IPS DF 6.9 (cell line): Measurements from ENCODE around the gene DYNLRB2.

Source experiments
- DNase-seq: peaks from one replicate; pipeline ENCODE4 v3.0.0-alpha.2; 2013; ENCODE audit warnings: low read depth, low spot score
- H3K27ac ChIP-seq: one replicate; pipeline ENCODE4 v1.5.1; 2013; ENCODE audit warnings: low read length, control low read depth
- H3K27me3 ChIP-seq: 2 replicates; pipeline ENCODE4 v1.6.1; 2013; ENCODE audit warnings: mild to moderate bottlenecking, low read length; ENCODE audit not compliant: control insufficient read depth, insufficient read depth
- H3K36me3 ChIP-seq: 2 replicates; pipeline ENCODE4 v1.6.1; 2013; ENCODE audit warnings: low read length; ENCODE audit not compliant: control insufficient read depth, insufficient read depth
- H3K4me1 ChIP-seq: 2 replicates; pipeline ENCODE4 v1.6.1; 2013; ENCODE audit warnings: low read length; ENCODE audit not compliant: control insufficient read depth, insufficient read depth
- H3K4me3 ChIP-seq: 2 replicates; pipeline ENCODE4 v1.5.1; 2013; ENCODE audit warnings: mild to moderate bottlenecking, low read length
- H3K9me3 ChIP-seq: 2 replicates; pipeline ENCODE4 v1.6.1; 2013; ENCODE audit warnings: low read length, inconsistent platforms; ENCODE audit not compliant: control insufficient read depth, insufficient read depth
- WGBS: extraction: QIAGEN DNeasy Blood & Tissue Kit; methylation state at CpG from one replicate; pipeline ENCODE4 v1.1.7; 2013; ENCODE audit warnings: mixed read lengths, missing lambda C conversion rate; ENCODE audit not compliant: insufficient read length, insufficient coverage; 5-methylcytosine and 5-hydroxymethylcytosine counted together

Gene DYNLRB2

DNA sequence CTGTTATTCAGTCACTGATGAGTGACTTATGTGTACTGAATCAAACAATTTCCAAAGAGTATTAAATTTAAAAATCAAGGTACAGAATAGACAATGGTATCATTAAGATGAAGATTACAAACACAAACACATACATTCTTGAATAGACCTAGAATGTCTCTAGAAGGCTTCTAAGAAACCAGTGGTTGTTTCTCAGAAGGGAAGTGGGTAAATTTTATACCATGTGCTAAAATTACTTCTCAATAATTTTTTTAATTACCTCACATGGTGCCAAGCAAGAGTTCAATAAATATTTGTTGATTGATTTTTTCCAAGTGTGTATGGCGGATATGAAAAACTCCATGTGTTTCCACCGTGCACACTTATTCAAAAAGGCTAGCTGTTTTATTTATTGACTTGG, 6.4 kb downstream of the DYNLRB2 start:
- Histone ChIP-seq H3K27me3 (no peaks in the 10 kb centered on the region), H3K9me3 (no peaks in the 10 kb centered on the region; the same call in 1 of the 2 replicates), H3K36me3 (no peaks in the 10 kb centered on the region), H3K27ac (no peak overlapping the region), H3K4me1 (no peaks in the 10 kb centered on the region), H3K4me3 (no peak overlapping the region)
- no CpG with 5 or more reads among the region's 2 CpGs for WGBS
- DNase-seq, result no peak

DNA sequence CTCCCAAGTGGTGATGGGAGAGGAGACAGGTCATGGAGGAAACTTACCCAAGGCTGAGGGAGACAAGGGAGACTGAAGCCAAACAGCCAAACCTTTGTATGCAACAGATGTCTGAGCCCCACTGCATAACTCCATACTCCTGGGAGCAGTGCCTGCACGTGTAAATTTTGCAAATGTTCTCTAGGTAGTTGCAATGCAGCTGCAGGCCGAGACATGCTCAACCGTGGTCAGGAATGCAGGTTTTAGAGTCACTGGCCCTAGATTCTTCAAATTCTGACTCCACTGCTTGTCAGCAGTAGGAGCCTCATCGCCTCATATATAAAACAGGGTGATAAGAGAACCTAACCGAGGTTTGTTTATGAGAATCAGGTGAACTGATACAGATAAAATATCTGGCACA, 11.5 kb downstream of the DYNLRB2 start:
- no CpG with 5 or more reads among the region's 5 CpGs for WGBS
- no peaks in the 10 kb centered on the region for H3K4me1 ChIP-seq
- no peaks in the 10 kb centered on the region for H3K36me3 ChIP-seq
- no peaks in the 10 kb centered on the region; the same call in 1 of the 2 replicates for H3K9me3 ChIP-seq
- H3K27ac ChIP-seq, result no peak overlapping the region
- H3K4me3 ChIP-seq, result no peak overlapping the region
- DNase-seq, result no peak
- H3K27me3 ChIP-seq, result no peaks in the 10 kb centered on the region; the same call in 1 of the 2 replicates

DNA sequence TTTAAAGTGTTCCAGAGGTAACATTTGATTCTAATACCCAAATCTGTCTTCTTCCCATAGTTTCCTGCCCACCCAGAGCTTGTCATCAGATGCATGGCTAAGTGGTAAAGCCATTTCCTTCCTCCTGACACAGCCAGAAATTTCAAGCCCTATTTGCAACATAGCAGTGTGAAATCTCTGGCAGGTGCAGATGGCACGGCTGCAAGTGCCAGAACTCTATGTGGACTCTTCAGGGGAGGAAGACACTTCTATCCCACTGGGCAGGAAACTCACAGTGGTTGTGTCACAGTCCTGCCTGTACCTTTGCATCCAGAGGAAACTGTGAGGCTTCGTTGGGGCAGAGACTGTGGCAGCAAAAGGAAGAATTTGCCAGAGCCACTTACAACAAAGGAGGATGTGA, 13.2 kb downstream of the DYNLRB2 start:
- no CpG with 5 or more reads among the region's 2 CpGs for WGBS
- no peaks in the 10 kb centered on the region for H3K36me3 ChIP-seq
- H3K27ac ChIP-seq, result no peak overlapping the region
- DNase-seq, result no peak
- H3K27me3 ChIP-seq, result no peaks in the 10 kb centered on the region; the same call in 1 of the 2 replicates
- no peaks in the 10 kb centered on the region for H3K9me3 ChIP-seq
- no peak overlapping the region for H3K4me3 ChIP-seq
- H3K4me1 ChIP-seq, result no peaks in the 10 kb centered on the region

DNA sequence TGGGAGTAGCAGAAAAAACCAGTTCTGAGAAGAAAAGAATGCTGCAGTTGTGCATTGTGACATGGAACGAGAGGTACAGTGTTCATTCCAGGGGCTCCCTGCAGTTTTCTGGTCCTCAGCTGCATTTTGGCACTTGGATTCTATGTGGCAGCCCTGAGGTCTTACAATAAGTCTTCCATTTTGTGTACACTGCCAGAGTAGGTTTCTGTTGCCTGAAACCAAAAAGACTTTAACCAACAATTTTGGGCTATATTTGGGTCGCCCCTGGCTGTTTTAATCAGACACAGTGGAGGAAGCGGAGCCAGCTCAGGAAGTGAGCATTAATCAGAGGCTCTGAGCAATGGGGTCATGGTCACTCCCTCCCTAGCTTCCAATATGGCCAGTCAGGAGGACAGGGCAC, 15.7 kb downstream of the DYNLRB2 start:
- no peak for DNase-seq
- Histone ChIP-seq H3K27me3 (no peaks in the 10 kb centered on the region; the same call in 1 of the 2 replicates), H3K4me1 (no peaks in the 10 kb centered on the region), H3K9me3 (no peaks in the 10 kb centered on the region; the same call in 1 of the 2 replicates), H3K27ac (no peak overlapping the region), H3K4me3 (no peak overlapping the region), H3K36me3 (no peaks in the 10 kb centered on the region)
- no CpG with 5 or more reads among the region's 3 CpGs for WGBS

DNA sequence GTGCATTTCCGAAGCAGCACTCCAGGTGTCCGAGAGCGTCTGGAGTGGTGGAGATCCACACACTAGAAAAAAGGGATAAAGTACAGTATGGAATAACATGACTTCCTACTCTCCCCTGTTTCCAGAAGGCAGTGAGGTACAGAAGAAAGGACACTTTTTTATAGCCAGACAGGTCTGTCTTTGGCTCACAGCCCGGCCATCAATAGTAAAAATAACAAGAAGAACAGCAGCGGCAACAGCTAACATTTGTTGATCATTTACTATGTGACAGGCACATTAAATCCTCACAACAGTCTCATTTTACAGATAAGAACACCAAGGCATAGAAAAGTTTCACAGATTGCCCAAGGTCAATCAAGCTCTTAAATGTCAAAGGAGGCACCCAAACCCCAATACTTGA, 16.2 kb downstream of the DYNLRB2 start:
- no peaks in the 10 kb centered on the region; the same call in 1 of the 2 replicates for H3K27me3 ChIP-seq
- WGBS, result no CpG with 5 or more reads among the region's 5 CpGs
- H3K9me3 ChIP-seq, result no peaks in the 10 kb centered on the region; the same call in 1 of the 2 replicates
- H3K4me1 ChIP-seq, result no peaks in the 10 kb centered on the region
- H3K4me3 ChIP-seq, result no peak overlapping the region
- no peaks in the 10 kb centered on the region for H3K36me3 ChIP-seq
- DNase-seq, result no peak
- no peak overlapping the region for H3K27ac ChIP-seq

DNA sequence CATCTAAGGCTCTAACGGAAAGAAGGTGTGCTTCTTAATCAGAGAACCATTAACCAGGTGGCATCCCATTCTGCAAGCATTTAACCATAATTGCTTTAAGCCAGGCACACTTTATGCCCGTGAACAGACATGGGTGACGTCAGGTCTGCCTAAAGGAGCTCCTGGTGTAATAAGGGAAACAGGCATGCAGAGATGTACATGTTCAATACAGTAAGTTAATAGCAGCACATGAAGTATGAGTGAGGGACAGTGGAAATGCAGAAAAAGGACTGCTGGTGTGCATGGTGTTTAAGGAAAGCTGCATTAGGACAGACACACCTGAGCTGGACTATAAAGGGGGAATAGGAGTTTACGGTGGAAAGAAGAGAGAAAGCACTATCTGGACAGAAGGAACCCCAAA, 18.6 kb downstream of the DYNLRB2 start:
- H3K36me3 ChIP-seq, result no peaks in the 10 kb centered on the region
- no peaks in the 10 kb centered on the region; the same call in 1 of the 2 replicates for H3K9me3 ChIP-seq
- H3K27ac ChIP-seq, result no peak overlapping the region
- H3K4me3 ChIP-seq, result no peak overlapping the region
- DNase-seq, result no peak
- H3K27me3 ChIP-seq, result no peaks in the 10 kb centered on the region
- no CpG with 5 or more reads among the region's 4 CpGs for WGBS
- H3K4me1 ChIP-seq, result no peaks in the 10 kb centered on the region

DNA sequence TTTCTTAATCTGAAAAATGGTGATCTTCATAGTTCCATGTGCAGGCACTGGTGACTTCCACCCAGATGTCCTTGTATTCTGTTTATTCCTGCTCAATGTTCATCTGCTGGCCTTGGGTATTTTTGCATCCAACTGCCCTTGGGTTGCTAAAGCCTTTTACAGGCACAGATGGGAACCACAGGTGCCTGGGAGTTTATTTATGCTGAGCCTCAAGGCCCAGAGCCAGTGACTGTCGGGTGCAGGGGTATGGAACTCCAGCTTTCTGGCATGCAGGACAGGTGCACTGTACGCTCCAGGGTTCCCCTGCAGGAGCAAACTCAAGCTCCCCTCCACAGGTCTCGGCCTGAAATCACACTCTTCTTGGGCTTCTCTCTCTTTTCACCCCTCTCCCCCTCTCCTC, 22.3 kb downstream of the DYNLRB2 start:
- Histone ChIP-seq H3K4me3 (no peak overlapping the region), H3K27ac (no peak overlapping the region), H3K36me3 (no peaks in the 10 kb centered on the region), H3K4me1 (no peaks in the 10 kb centered on the region), H3K27me3 (no peaks in the 10 kb centered on the region), H3K9me3 (no peaks in the 10 kb centered on the region; the same call in 1 of the 2 replicates)
- no peak for DNase-seq
- no CpG with 5 or more reads among the region's 3 CpGs for WGBS

DNA sequence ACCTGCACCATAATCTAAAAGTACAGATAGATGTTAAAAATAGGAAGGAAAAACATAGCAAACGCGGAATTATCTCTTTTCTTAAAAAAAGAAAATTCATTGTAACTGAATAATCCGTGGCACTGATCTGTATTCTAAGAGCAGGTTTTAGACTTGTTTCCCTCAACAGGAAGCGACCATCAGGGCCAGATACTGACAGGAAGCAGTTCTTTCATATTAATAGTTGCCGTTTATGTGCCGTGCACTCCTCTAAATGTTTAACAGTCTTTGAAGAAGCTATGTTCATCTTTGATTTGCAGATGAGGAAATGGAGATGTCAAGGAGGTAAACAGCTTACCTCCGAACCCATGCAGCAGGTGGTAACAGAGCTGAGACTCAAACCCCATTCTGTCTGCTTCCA, 23.6 kb downstream of the DYNLRB2 start:
- no peak overlapping the region for H3K27ac ChIP-seq
- no CpG with 5 or more reads among the region's 7 CpGs for WGBS
- H3K4me1 ChIP-seq, result no peaks in the 10 kb centered on the region
- no peaks in the 10 kb centered on the region for H3K27me3 ChIP-seq
- H3K4me3 ChIP-seq, result no peak overlapping the region
- H3K36me3 ChIP-seq, result no peaks in the 10 kb centered on the region
- H3K9me3 ChIP-seq, result no peaks in the 10 kb centered on the region; the same call in 1 of the 2 replicates
- DNase-seq, result no peak

DNA sequence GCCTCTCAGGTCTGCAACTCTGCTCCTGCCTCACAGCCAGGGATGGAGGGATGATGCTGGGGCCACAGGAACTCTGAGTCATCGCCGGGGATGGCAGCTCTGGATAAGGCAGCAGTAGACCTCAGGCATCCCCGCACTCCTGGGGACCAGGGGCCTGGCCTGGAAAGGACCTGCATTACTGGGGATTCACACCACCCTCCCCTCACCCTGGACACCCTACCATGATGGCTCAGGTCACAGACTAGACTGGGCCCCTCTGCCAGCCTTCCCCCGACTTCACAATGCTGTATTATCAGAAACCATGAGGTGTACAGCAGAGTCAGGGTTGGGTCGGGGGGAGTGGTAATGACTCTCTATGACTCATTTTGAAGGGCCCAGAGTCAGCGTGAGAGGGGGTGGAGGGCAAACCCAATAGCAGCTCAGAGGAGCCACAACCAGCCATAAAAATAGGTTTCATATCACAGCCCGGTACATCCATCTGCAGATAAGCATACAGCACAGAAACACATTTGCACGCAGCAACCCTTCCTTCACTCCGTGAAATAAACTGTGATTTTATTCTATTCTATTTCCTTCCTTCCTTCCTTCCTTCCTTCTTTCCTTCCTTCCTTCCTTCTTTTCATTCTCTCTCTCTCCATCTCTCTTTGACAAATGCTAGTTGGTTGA, 28.8 kb downstream of the DYNLRB2 start:
- no peaks in the 10 kb centered on the region for H3K36me3 ChIP-seq
- no peaks in the 10 kb centered on the region for H3K4me1 ChIP-seq
- no CpG with 5 or more reads among the region's 9 CpGs for WGBS
- no peak overlapping the region for H3K27ac ChIP-seq
- no peaks in the 10 kb centered on the region for H3K27me3 ChIP-seq
- DNase-seq, result no peak
- no peaks in the 10 kb centered on the region; the same call in 1 of the 2 replicates for H3K9me3 ChIP-seq
- no peak overlapping the region for H3K4me3 ChIP-seq

DNA sequence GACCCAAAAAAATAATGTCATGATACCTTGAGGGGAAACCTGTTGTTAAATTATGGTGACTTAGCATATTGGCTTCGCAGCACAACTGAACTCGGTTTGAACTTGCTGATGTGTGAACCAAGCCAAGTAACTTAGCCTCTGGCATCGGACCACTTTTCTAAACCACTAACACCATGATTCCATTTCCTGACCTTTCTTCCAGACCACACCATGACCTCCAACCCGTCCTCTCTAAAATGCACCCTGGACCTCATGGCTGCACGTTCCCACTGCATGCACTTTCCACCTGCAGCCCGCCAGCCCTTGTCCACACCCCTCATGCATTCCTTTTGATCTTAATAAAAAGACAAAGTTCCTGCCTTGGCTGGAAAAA, 29.3 kb downstream of the DYNLRB2 start:
- no peaks in the 10 kb centered on the region; the same call in 1 of the 2 replicates for H3K9me3 ChIP-seq
- no peak overlapping the region for H3K27ac ChIP-seq
- DNase-seq, result no peak
- H3K27me3 ChIP-seq, result no peaks in the 10 kb centered on the region
- WGBS, result no CpG with 5 or more reads among the region's 6 CpGs
- H3K36me3 ChIP-seq, result no peaks in the 10 kb centered on the region
- H3K4me1 ChIP-seq, result no peaks in the 10 kb centered on the region
- no peak overlapping the region for H3K4me3 ChIP-seq

DNA sequence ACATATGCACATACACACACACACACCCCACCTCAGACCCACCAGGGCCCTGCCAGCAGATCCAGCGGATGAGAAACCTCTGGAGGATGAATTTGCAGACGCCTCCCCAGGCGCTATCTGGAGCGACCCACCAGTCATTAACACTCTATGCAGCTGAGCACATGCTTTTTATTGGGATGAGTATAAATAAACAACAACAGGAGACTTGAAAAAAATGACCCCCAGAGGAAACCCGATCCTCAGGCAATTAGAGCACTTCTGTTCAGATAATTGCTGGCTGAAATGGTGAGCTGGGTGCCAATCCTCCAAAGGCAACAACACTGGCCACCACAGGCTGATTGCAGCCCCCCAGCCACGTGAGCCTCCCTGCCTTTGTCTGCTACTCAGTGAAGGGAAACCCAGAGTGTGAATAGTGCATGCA, 32.9 kb downstream of the DYNLRB2 start:
- Histone ChIP-seq H3K36me3 (no peaks in the 10 kb centered on the region), H3K27ac (no peak overlapping the region), H3K9me3 (no peaks in the 10 kb centered on the region; the same call in 1 of the 2 replicates), H3K4me1 (no peaks in the 10 kb centered on the region), H3K4me3 (no peak overlapping the region), H3K27me3 (no peaks in the 10 kb centered on the region)
- no CpG with 5 or more reads among the region's 6 CpGs for WGBS
- no peak for DNase-seq
